HG02759 (cell line): Measurements from ENCODE around the gene INTS3.
"Not testable (repeated sequence)": the region's sequence is repeated elsewhere in the genome, so short reads cannot be mapped to it uniquely, and the experiment has no call there.

Experiments
- ATAC-seq: cut with Tn5 transposase; IDR thresholded peaks from one replicate; pipeline ENCODE4 v1.9.1; 2021; ENCODE audit warnings: mild to moderate bottlenecking, moderate library complexity; ENCODE audit not compliant: unreplicated experiment

Gene INTS3

DNA sequence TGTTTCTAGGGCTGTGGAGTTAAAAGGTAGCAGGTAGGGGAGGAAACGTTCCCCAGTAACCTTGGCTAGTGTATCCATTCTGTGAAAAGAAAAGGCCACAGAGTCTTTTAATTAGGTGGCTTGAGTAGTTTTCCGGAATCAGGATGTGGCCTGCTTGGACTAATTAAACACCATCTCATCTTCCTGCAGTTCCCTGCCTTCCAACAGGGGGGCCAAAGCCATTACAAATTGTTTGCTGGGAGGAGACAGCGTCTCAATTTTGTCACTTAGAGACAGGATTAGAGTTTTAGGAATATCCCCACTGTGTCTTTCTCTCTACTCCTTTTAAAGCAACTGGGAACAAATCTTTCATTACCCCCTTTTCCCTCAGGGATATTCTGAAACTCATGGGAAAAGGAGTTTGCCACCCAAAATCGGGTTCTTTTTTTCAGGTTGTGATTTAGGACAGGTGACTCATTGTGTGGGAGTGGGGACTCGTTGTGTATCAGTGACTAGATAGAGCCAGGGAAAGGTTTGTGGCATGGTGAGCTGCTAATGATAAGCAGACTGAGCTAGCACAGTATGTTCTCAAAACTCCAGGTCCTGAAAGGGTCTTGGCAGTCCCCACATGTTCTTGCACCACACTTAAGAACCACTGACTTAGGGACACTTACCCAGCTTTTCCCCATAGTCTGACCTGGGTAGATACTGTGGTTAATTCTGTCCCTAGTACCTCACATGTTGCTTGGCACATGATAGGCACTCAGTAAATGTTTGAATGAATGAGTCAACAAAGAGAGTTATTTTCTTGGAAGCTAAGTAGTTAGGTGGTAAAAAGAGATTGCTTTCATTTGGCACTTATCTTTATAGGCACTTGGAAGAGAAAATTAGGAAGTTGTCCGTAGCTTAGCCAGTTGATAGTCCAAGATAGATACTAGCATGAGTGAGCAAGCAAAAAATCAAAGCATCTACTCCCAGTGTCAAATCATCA, 22.5 kb downstream of the INTS3 start:
- ATAC-seq = no peak

DNA sequence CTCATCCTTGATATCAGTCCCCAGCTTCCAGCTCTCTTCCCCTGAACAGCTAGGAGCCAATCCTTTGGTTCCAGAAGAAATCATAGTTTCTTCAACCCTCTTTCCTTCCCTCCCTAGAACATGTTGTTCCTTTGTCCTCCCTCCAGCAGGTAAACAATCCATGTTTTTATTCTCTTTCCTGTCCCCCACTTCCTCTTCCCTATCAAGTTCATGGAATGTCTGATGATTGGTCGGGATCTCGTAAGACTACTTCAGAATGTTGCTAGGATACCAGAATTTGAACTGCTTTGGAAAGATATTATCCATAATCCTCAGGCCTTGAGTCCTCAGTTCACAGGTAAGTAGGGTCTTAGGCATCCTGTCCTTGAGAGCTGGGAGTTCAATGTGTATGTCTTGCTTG, 24.2 kb downstream of the INTS3 start:
- no peak for ATAC-seq

DNA sequence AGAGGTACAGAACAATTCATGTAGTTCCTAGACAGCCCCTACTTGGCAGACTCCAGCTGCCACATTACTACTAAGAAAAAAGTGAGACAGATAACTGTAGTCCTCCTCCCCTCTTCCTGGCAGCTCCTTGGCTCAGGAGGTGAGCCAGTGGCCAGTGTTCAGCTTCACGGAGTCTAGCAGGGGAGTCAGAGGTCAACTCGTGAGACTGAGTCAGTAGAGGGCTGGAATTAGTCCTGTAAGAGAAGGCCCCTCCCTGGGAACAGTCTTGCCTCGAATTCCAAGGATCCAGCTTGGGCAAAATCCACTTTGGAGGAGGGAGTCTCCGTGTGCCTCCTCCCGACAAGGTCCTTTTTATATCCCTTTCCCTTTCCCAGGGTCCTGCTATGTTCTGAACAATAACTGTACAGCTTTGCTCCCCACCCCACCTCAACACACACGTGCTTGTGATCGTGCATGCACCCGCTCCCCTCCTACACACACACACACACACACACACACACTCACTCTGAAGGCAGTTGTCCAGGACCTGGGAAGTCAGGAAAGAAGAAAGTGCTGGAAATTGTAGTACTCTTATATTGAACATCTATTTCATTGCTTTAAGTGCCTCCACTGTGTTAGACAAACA, 24.8 kb downstream of the INTS3 start:
- no peak for ATAC-seq

DNA sequence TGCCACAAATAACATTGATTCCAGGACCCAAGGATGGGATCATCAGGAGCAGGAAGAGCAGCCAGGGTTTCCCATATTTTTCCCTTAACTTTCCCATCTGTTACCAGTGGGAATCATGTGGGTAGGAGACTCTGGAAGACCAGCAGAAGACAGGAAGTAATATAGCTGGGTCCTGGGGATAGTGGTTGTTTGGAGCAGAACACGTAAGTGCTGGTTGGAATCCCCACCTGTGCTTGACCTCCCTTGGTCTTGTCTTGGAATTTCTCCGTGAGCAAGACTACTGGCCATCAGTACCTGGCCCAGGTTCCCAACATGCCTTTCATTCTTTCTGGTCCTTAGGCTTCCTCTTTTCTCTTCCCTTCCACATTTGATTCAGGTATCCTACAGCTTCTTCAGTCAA, 26.4 kb downstream of the INTS3 start:
- no peak for ATAC-seq

DNA sequence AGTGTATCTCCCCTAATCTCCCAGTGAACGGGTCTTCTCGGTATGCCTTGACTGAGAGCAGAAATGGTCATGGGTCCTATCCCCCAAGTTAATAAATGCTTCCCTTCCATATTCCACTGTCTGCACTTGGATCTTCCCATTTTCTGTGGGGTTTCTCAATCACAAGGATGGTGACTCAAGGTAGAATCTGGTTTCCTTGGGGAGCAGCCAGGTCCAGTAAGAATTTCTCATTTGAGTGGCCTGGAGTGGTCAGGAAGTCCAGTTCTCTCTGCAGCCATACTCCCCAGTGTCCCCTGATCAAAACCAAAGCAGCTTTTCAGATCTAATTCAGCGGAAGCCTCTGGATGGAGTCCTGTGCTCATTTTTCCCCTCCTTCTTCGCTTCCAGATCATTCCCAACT, 32.6 kb downstream of the INTS3 start:
- ATAC-seq = no peak

DNA sequence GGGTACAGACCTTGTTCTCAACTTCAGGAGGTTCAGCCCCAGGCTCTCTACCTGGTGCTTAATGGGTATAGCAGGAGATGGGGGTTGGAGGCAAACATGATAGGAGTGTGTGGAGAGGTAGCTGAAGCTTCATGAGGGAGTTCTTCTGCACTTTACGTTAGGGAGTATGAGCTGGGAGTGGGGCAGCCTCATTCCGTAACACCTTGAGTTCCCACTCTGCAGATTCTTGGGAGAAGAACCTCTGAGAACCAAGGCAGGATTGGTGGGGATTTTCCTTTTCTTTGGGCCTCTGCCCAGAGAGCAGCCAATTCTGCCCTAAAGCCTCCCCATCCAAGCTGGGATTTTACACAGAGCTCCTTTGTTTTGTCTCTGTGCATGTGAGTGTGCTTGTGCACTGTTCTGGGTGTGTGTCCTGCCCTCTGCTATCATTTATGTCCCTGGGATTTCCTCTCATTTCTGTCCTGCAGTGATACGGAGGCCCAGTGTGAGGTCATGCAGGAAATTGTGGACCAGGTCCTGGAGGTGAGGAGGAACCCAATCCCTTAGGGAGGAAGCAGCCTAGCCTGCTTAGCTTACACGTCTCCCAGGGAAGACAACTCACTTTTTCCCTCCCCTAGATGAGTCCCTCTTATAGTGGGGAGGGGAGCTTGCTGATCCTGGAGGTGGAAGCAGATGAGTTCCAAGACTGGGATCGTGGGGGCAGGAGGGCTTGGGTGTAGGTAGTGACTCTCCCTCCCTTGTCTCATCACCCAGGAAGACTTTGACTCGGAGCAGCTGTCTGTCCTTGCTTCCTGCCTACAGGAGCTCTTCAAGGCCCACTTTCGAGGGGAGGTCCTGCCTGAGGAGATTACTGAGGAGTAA, 35.7 kb downstream of the INTS3 start:
- ATAC-seq = no peak

DNA sequence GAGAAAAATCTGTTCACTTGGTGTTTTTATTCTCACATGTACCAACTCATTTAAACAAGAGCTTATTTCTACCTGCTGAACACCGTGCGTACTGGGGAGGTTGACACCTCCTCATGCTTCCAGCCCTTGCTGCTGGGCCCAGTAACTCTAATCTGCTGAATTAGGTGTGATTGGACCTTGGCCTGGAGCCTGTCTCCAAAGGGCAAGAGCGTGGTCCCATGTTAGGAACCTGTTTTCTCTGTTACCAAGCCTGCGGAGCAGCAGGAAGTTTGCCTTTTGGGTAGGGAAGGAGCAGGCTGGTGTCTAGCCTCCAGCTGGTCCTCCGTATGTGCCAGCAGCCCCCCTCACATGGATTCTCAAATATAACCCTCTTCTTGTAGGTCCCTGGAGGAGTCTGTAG, 36.5 kb downstream of the INTS3 start:
- no peak for ATAC-seq

DNA sequence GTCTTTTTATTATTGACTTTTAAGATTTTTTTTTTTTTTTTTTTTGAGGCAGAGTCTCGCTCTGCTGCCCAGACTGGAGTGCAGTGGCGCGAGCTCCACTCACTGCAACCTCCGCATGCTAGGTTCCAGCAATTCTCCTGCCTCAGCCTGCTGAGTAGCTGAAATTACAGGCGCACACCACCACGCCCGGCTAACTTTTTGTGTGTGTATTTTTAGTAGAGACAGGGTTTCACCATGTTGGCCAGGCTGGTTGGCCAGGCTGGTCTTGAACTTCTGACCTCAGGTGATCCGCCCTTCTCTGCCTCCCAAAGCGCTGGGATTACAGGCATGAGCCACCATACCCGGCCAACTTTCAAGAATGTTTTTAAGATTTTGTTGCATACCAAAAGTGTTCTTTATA, 38.8 kb downstream of the INTS3 start:
- not testable (repeated sequence) for ATAC-seq

DNA sequence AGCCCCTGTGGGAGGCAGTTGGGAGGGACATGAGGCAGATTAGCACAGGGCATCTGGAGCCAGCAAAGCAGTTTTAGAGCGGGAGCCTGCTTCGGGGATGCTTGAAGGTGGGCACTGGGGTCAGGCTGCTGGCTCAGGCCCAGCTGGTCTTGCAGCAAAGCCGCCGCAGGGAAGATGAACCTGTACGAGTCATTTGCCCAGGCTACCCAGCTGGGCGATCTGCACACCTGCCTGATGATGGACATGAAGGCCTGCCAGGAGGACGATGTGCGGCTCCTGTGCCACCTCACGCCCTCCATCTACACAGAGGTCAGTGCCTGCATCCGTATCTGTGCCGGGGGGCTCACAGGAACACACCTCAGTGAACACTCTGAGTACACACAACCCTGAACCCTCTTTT, 39.7 kb downstream of the INTS3 start:
- ATAC-seq = no peak

DNA sequence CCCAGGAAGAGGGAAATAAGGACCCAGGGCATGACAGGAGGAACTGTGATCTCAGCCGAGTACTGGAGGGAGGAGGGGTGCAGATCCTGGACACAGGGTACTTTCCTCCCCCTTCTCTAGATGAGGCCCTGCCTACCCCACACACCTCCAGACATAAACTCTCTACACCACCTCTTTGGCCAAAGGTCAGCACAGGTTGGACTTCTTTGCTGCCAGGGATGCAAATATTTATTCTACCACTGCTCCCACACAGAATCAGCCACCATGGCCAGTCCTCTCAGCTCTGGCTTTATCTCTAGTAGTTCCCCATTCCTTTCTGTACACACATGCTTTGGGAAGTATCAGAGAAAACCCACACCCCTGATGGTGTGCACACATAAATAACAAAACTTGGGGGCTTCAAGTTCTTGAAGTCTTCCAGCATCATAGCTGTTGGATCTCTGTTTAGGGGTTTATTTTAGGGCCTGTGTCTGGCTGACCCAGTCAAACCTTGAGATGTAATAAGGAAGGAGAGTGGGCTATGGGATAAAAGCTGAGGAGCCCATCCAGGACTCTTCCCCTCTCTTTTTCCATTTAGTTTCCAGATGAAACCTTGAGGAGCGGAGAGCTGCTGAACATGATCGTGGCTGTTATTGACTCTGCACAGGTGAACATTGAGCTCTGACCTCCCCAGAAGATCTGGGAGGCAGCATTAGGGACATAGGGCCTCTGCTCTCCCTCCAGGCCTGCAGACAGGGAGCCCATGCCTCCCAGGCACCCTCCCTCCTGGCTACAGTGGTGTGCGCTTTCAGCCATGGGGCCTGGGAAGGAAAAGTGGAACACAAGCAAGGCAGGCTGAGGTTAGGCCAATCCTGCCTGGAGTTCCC, 40.7 kb downstream of the INTS3 start:
- ATAC-seq = no peak

DNA sequence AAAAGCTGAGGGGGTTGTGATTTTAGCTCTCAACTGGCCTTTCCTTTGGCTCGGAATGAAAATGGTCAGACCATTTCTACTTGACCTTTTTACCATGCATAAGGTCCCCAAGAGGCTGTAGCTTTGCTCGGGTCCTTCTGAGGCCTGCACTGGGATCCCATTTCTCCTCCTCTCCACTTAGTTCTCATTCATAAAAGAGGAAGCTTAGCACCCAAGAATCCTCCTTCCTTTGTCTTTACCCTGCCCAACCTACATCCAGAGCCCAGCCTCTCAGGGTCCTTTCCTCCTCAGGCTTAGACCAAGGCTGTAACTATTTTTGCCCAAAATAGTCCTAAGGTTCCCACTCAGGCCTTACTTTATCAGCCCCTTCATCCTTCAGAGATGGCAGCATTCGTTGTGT, 41.4 kb downstream of the INTS3 start:
- no peak for ATAC-seq

DNA sequence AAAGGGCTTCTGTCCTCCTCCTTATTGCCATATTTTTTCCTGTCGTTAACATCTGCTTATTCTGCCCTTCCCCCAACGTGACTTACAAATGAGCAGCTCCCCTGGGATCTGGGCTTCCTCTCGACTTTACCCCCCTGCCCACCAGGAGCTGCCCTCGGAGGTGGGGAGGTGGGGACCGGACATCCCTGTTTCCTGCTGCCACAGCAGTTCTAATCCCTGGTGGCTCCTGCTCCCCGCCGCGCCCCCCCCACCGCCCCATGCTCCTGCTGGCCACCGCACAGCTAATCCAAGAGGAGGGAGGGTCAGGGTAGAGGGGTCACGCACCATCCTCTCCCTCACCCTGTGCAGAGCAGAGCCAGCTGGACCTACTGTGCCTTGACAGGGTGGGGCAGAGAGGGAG, 42.9 kb downstream of the INTS3 start:
- no peak for ATAC-seq

DNA sequence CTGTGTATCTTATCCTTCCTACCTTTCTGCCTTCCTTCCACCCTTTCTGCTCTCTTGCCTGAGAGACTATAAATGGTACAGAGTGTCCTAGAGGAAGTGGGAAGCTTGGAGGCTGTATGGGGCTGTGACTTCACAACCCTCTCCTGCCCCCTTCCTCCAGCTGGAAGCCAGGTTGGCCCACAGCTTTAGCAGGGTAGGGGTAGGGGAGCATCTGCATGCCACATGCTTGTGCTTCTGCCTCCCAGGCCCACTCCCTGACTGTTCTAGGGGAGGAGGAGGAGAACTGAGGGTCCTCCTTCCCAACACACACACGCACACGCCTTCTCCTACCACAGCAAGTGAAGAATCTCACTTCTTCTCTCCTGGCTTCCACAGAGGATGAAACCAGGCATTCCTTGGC, 43.4 kb downstream of the INTS3 start:
- ATAC-seq = no peak

DNA sequence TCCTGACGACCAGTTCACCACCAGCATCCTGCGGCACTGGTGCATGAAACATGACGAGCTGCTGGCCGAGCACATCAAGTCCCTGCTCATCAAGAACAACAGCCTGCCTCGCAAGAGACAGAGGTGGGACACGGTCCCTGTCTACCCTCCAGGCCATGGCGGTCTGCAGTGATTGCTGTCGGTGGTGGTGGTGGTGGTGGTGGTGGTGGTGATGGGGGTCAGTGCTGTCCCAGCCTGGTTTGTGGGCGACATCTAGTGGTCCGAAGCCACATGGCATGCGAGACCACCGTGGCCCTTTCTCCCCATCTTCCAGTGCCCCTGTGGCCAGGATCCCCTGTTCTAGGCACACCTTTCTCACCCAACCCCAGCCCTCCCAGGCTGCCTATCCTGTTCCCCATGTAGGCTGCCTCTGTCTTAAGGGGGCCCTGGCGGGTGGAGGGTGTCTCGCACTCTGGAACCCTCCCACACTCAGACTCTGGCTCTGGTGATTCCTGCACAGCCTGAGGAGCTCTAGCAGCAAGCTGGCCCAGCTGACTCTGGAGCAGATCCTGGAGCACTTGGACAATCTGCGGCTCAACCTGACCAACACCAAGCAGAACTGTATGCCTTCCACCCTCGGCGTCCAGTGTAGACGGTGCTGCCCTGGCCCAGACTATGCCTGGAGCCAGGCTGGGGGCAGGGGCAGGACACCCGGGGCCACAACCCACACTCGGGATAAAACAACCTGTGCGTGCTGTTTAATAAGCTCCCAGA, 44.2 kb downstream of the INTS3 start:
- ATAC-seq = no peak

DNA sequence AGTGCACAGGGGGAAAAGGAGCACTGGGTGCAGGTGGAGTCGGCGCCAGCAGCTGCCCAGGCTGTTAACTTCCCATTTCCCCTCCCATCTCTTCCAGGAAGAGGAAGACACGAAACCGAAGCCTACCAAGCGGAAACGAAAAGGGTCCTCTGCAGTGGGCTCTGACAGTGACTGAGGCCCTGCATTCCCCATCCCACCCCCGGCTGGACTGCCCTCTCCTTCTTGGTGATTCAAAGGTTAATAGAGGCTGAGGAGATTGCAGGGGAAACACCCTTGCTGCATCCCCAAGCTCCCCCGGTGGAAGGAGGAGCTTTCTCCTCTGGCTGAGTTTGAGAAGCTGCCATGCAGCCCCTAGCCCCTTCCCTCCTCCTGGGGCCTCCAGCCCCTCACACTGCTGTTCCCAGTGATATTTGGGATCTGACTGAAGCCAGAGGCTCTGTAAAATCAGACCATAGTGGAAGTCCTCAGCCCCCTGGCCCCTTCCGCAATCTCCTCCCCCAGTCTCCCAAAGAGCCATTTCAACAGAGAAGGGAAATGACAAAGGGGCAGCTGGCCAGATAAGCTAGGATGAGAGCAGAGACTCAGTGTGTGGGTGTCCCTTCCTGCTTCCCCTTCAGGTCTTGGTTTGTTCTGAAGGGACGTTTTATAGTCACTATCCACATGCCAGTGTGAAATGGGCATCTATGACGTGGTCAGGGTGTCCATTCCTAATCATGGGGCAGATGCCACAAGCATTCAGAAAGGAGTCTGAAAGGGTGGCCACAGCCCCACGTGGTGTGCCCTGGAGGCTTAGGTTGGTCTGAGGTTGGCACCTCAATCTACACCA, 45.5 kb downstream of the INTS3 start:
- ATAC-seq = no peak

DNA sequence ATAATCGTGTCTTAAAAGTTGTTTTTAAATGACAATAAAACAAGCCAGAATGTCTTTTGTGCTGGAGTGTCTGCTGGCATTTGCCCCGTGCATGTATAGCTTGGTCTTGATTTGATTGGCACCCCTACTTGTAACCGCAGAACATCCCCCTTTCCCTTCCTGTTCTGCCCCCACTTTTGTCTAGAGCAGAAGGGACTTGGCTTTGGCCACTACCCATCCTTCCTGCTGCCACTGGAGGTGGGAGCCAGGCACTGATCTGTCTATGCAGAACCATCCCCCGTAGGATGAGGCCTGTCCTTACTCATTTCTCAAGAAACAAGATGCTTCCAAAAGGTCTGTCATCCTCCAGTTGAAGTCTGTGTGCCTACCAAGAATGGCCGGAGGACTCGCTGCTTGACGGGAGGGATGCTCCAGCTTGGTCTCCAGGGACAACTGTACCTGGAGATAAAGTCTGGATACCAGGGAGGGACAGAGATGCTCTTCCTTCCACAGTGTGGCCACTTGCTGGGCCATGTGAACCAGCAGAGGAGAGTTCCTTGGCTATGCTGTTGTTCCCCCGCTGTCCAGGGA, 46.3 kb downstream of the INTS3 start:
- no peak for ATAC-seq

DNA sequence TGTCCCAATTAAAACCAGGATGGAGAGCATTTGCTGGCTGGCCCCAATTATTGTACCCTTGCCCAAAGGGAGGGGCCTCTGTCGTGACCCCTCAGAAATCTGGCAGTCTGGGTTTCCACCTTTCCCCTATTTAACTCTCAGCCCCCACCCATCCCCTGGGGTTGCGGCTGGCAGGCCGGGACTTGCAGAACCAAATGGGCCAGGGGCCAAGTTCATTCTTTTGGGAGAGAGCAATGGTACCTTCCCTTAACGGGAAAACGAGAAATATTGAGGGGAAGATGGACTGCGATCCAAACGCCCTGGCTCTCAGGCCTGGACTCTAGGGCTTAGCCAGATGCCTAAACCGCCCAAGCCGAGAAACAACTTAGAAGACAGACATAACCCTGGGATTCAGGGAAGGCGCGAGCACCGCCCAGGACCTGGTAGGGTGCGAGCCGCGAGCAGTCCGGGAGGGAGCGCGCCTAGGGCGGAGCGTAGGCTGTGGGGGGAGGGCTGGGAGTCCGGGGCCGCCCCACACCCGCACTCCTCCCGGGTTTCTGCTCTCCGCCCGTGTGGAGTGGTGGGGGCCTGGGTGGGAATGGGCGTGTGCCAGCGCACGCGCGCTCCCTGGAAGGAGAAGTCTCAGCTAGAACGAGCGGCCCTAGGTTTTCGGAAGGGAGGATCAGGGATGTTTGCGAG, 47.1 kb downstream of the INTS3 start, which contains the start of gene SLC27A3:
TSS of gene SLC27A3 (plus strand) at position 628 of the 678 bp plus-strand sequence. CDS start 91 bp downstream, outside the sequence.
- ATAC-seq = peak; percentile 31
